Femur (tissue), 1 donor: Measurements from ENCODE around the gene EFCAB5.
"Not testable (repeated sequence)": the region's sequence is repeated elsewhere in the genome, so short reads cannot be mapped to it uniquely, and the experiment has no call there.

ENCODE experiments used
- DNase-seq: peaks from one replicate; pipeline ENCODE4 v3.0.0-alpha.2; 2017

The EFCAB5 gene

GRCh38 chr17:29941334-29941733, at the start of gene EFCAB5:
EFCAB5 (plus strand) TSS chr17:29941634; CDS start chr17:29941797, 163 bp downstream.
- no peak for DNase-seq

GRCh38 chr17:29892201-29892600, 49.2 kb upstream of the EFCAB5 start:
- no peak for DNase-seq

GRCh38 chr17:29897136-29897535, 44.3 kb upstream of the EFCAB5 start:
- DNase-seq = not testable (repeated sequence)

- DNase-seq = no peak
These were observed 38.0 kb upstream of the EFCAB5 start for GRCh38 chr17:29903471-29903870.

DNA sequence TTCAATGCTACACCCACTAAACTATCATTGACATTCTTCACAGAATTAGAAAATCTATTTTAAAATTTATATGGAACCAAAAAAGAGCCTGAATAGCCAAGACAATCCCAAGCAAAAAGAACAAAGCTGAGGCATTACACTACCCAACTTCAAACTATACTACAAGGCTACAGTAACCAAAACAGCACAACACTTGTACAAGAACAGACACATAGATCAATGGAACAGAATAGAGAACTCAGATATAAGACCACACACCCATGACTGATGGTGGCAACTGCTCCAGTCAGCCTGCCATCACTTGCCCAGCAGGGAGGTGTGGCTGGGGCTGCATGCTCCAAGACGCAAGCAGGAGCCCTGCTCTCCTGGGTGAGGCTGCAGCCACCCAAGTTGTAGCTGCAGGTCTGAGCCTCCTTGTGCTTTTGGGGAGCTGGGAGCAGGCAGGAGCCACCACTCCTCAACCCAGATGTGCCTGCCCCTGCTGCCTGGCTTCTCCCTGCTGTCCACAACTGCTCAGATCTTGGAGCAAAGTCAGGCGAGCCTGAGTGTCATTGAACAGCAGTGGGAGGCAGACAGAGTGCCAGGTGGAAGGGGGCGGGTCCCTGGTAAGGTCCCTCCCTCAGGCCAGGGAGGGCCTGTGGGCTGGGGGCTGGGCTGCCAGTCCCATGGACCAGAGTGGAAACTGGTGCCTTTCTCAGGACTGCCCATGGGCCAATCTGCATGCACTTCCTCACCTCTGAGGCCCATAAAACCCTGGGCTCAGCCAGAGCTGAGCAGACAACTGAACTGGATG, 36.2 kb upstream of the EFCAB5 start:
- no peak for DNase-seq

GRCh38 chr17:29905879-29906167, 35.6 kb upstream of the EFCAB5 start:
- DNase-seq = no peak

GRCh38 chr17:29906969-29907368, 34.5 kb upstream of the EFCAB5 start:
- no peak for DNase-seq

GRCh38 chr17:29909236-29910003, 32.0 kb upstream of the EFCAB5 start:
- DNase-seq = no peak

DNA sequence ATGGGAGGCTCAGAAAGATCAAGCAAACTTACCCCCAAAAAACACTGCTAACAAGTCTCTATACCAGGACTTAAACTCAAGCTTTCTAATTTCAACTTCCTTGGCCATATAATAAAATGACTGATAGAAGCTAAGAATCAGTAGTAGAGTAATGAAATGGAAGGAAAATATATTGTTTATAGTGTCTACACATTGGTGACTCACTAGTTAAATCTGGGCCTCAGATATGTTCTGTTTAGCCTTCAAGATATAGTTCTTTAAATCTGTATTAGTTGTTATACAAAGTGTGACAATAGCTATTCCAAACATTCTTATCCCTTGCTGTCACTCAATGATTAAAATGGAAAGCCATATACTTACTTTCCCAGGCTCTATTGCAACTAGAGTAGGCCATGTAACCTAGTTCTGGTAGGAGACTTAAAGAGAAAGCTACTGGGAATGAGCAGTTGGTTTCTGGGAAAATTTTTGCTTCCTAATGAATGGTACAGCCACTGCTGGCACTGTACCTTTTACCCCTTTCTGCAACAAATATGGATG, 29.7 kb upstream of the EFCAB5 start:
- DNase-seq = no peak

DNA sequence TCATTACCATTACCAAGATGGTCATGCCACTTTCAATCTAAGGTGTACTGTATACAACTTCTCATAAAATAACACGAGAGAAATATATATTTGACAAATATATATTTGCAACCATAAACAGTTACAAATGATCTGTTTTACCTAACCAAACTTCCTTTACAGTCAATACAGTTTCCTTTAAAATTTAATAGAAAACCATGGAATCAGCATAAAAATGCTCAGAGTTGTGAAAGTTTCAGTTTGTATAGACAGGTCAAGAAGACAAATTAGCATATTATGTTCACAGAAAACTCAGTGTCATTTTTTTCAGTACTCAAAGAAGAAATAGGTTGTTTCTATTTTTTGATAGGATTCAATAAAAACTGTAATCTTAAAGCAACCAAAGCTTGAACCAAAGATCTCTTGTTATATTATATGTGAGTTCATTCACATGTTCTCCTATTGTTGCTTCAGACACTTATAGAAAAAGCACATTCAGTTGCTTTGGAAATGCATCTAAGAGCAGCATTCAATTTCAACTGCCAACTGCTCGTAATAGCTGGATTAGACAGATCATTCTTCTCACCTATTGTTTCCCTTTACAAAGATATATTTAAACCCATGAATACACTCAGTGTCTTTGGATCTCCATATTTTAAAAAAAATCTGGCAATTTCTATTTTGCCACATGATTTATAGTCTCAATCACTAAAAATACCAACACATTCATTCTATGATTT, 26.5 kb upstream of the EFCAB5 start:
- DNase-seq = no peak

- no peak for DNase-seq
These were observed 23.4 kb upstream of the EFCAB5 start for GRCh38 chr17:29918016-29918415.

- no peak for DNase-seq
These were observed 22.2 kb upstream of the EFCAB5 start for GRCh38 chr17:29918922-29919856.

- DNase-seq = no peak
These were observed 16.6 kb upstream of the EFCAB5 start for GRCh38 chr17:29924786-29925185.

- no peak for DNase-seq
These were observed 13.9 kb upstream of the EFCAB5 start for GRCh38 chr17:29927546-29927945.

DNA sequence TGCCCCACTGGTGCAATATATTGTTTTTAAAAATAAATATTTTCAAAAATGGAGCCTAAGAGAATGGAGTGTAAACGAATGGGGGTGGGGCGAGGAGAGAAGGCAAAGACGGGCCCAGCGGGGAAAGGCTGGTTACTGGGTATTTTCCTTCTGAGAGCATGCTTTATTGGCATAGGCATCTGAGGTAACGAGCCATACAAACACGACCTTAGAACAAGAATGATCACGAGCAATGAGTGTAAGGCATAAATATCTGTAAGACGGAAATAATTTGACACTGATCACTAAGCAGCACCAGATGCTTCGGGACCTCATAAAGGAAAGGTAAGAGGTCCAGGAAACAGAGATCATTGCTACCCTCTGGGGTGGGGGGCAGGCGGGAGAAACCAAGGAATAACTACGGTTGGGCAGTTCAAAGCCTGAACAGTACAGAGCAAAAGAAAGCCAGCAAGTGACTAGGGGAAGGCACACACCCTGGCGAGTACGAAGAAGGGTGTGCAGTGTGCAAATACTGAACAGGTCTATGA, 12.4 kb upstream of the EFCAB5 start:
- peak; percentile 20 for DNase-seq

DNA sequence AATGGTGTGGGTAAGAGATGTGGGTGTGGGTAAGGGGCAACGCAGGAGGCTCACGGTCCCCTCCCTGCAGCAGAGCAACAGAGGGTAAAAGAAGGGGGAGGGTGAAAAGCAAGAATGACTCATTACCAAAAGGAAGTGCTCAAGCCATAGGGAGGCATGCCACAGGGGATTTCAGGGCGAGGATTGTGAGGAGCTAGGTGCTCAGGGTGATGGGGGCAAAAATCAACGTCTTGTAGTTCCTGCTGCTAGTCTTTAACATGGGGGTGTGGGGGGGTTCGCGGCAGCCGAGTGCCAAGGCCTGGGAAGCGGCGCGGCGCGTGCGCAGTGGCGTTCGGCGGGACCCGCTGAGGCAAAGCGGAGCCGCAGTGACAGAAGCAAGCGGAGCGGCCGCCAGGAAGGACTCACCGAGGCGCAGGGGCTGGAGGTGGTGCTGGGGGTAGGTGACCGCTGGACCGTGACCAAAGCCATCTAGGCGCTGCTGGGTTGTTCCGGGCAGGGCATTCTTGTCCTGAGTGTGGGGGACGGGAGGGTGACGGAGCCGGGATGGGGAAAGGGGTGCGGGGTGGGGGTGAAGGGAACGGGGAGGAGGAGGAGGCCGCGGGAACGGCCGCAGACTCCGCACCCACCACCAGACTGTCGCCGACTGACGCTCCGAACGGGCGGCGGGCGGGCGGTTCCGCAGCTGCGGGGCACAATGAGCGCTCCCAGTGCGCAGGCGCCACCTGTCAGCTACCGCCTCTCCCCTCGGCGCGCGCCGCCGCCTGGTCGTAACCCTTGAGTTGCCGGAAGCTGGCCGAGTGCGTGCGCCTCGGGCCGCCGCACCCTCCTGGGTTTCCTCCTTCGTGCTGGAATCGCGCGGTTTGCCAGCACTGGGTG, 11.7 kb upstream of the EFCAB5 start, which contains the start of gene SSH2:
TSS of gene SSH2 (minus strand) at position 696 of the 876 bp plus-strand sequence. CDS start at position 468, 228 bp downstream.
- peak; percentile 91 for DNase-seq

DNA sequence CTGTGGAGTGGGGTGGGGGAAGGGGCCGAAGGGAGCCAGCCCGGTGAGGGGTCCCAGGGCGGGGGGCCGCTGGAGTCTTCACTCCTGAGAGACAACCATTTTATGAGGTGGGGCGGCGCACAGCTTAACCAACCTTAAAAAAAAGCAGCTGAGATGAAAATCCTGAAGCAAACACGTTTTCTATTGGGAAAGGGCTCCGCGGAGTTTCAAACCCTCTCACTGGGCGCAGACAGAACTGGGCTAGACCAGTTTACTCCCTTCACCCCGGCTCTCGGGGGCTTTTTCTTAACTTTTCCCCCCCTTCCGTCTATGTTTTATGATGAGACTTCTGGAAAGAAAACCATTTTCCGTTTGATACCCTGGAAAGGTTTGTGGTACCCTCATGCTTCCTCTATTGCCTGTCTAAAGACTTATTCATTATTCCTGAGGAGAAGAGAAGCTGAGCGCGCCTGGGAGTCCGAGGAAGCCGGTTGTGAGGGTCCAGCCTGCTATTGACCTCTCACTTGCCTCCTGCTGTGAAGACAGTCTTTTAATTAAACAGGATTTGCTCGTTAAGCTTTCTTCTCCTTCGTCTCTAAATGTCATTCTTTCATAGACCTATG, 10.9 kb upstream of the EFCAB5 start:
- DNase-seq = peak; percentile 36

DNA sequence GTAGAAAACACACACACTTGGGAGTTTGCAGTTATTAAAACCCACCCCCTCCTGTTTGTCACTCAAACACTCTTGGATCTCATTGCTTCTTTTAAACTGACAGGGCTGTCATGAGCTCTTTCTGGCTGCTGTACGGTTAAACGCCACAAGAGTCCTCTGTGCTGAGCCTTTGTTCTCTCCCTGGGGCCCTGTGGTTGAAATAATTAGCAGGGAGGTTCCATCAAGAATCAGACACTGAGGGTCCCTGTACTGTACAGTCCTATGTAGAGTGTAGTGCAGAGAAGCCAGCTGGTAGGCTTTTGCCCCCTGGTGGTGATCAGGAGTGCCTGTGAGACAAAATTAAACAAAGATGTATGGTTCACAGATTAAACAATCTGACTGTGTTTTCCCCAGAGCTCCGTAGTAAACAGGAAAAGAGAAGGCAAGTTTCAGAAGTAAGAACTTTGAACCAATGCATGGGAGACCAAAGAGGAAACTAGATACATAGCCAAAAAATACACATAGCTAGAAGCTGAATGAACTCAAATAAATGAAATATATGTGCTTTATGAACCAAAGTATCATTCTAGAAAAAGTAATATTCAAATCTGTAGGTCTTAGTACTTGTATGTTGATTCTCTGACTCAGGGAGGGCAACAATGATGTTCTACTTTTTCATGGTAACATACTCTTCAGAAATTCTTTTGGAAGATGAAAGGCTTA, 10.1 kb upstream of the EFCAB5 start:
- DNase-seq = peak; percentile 84

DNA sequence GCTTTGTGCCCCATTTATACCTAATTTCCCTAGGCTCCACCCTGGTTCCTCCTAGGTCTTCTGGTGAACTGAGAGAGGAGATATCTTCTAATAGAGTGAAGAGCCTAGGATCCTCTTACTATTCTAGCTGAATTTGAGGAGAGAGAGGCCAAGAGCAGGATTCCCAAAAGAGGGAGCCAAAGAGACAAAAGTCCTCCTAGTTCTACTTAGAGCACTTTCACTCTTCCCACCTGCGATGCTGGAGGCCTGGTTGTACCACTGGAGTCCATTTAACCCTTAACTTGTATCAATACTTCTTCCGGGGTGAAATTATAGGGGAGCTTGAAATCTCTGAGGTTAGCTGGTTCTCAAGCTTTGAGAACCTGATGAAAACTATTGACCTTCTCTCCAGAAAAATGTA, 8.1 kb upstream of the EFCAB5 start:
- DNase-seq = no peak

DNA sequence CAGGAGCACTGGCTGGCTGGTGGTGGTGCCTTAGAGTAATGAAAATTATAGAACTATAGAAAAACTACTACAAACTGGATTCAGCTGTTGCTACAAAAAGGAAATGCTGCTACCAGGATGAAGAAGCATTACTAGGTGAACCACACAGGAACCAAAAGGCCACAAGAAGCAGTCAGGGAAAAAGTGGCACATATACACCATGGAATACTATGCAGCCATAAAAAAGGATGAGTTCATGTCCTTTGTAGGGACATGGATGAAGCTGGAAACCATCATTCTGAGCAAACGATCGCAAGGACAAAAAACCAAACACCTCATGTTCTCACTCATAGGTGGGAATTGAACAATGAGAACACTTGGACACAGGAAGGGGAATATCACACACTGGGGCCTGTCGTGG, 5.5 kb upstream of the EFCAB5 start:
- DNase-seq = not testable (repeated sequence)
